Trophoblast cell (in vitro differentiated cells and primary cell): ENCODE results near the gene PEBP1.

Experiments
- DNase-seq, 2 donors: peaks; one replicate each; pipeline ENCODE4 v3.0.0-alpha.2; 2016
- H2AFZ ChIP-seq: 2 replicates; pipeline ENCODE4 v1.6.1; 2013; ENCODE audit warnings: low read length, moderate library complexity, mild to moderate bottlenecking; ENCODE audit not compliant: insufficient read depth, poor library complexity
- H2AK5ac ChIP-seq: 2 replicates; pipeline ENCODE4 v1.6.1; 2013; ENCODE audit warnings: mild to moderate bottlenecking, low read length
- H2BK120ac ChIP-seq: 2 replicates; pipeline ENCODE4 v1.6.1; 2013; ENCODE audit warnings: low read length, mild to moderate bottlenecking, moderate library complexity; ENCODE audit not compliant: insufficient read depth, poor library complexity
- H2BK12ac ChIP-seq: 2 replicates; pipeline ENCODE4 v1.6.1; 2013; ENCODE audit warnings: mild to moderate bottlenecking, low read length, moderate library complexity
- H2BK5ac ChIP-seq: 2 replicates; pipeline ENCODE4 v1.6.1; 2013; ENCODE audit warnings: low read length, low read depth, moderate library complexity, mild to moderate bottlenecking; ENCODE audit not compliant: poor library complexity
- H3K14ac ChIP-seq: 2 replicates; pipeline ENCODE4 v1.6.1; 2013; ENCODE audit warnings: mild to moderate bottlenecking, low read length
- H3K18ac ChIP-seq: 2 replicates; pipeline ENCODE4 v1.6.1; 2013; ENCODE audit warnings: mild to moderate bottlenecking, low read length
- H3K23ac ChIP-seq: 2 replicates; pipeline ENCODE4 v1.6.1; 2013; ENCODE audit warnings: low read length
- H3K27ac ChIP-seq: 2 replicates; pipeline ENCODE4 v1.5.1; 2013; ENCODE audit warnings: low read depth, mild to moderate bottlenecking, inconsistent platforms, low read length, moderate library complexity
- H3K27me3 ChIP-seq: 2 replicates; pipeline ENCODE4 v1.6.1; 2013; ENCODE audit warnings: inconsistent platforms, mild to moderate bottlenecking, low read length, moderate library complexity; ENCODE audit not compliant: insufficient read depth
- H3K36me3 ChIP-seq, 2 experiments: 1 replicate in 1 of 2; 2 replicates in 1 of 2; pipeline ENCODE4 v1.6.1; 2013; ENCODE audit warnings: low read length in 2 of 2, mild to moderate bottlenecking in 2 of 2, moderate library complexity in 1 of 2; ENCODE audit not compliant: insufficient read depth in 2 of 2, control insufficient read depth in 1 of 2
- H3K4ac ChIP-seq: 2 replicates; pipeline ENCODE4 v1.6.1; 2013; ENCODE audit warnings: low read depth, mild to moderate bottlenecking, low read length, moderate library complexity
- H3K4me1 ChIP-seq, 2 experiments: 1 replicate in 1 of 2; 2 replicates in 1 of 2; pipeline ENCODE4 v1.6.1; 2013; ENCODE audit warnings: low read length in 2 of 2, mild to moderate bottlenecking in 2 of 2, moderate library complexity in 1 of 2; ENCODE audit not compliant: insufficient read depth in 2 of 2, control insufficient read depth in 1 of 2
- H3K4me2 ChIP-seq: 2 replicates; pipeline ENCODE4 v1.6.1; 2013; ENCODE audit warnings: inconsistent platforms, mild to moderate bottlenecking, low read length, moderate library complexity
- H3K4me3 ChIP-seq: 2 replicates; pipeline ENCODE4 v1.5.1; 2013; ENCODE audit warnings: mild to moderate bottlenecking, low read depth, low read length, inconsistent platforms
- H3K79me1 ChIP-seq: one replicate; pipeline ENCODE4 v1.6.1; 2013; ENCODE audit warnings: low read length
- H3K79me2 ChIP-seq: 2 replicates; pipeline ENCODE4 v1.6.1; 2013; ENCODE audit warnings: low read length, mild to moderate bottlenecking; ENCODE audit not compliant: control insufficient read depth, insufficient read depth, poor library complexity
- H3K9ac ChIP-seq: 2 replicates; pipeline ENCODE4 v1.6.1; 2013; ENCODE audit warnings: mild to moderate bottlenecking, low read length
- H3K9me3 ChIP-seq: 2 replicates; pipeline ENCODE4 v1.6.1; 2013; ENCODE audit warnings: low read depth, mild to moderate bottlenecking, control low read depth, inconsistent platforms, low read length; ENCODE audit not compliant: insufficient read depth
- H4K12ac ChIP-seq: 2 replicates; pipeline ENCODE4 v1.6.1; 2013; ENCODE audit warnings: low read depth, mild to moderate bottlenecking, low read length, moderate library complexity
- H4K8ac ChIP-seq: 2 replicates; pipeline ENCODE4 v1.6.1; 2013; ENCODE audit warnings: low read depth, mild to moderate bottlenecking, low read length, moderate library complexity
- H4K91ac ChIP-seq: one replicate; pipeline ENCODE4 v1.6.1; 2013; ENCODE audit warnings: low read depth, mild to moderate bottlenecking, low read length, moderate library complexity
- WGBS: extraction: QIAGEN DNeasy Blood & Tissue Kit; methylation state at CpG from one replicate; pipeline ENCODE4 v1.1.7; 2013; ENCODE audit warnings: missing lambda C conversion rate; ENCODE audit not compliant: insufficient read length, insufficient coverage; ENCODE audit errors: extremely low coverage; 5-methylcytosine and 5-hydroxymethylcytosine counted together

PEBP1 gene

GRCh38 chr12:118190266-118190665, 54.3 kb downstream of the PEBP1 start:
- Histone ChIP-seq H3K14ac (no peak overlapping the region), H3K4me3 (no peak overlapping the region), H2BK120ac (no peak overlapping the region), H3K9ac (no peak overlapping the region), H3K36me3 (no peaks in the 10 kb centered on the region), H2BK5ac (no peak overlapping the region), H3K23ac (no peak overlapping the region), H4K91ac (no peak overlapping the region), H3K18ac (no peak overlapping the region), H2AFZ (no peak overlapping the region), H3K79me2 (no peaks in the 10 kb centered on the region), H4K8ac (no peak overlapping the region), H4K12ac (no peak overlapping the region), H3K27ac (no peak overlapping the region), H3K4ac (no peak overlapping the region), H3K9me3 (no peaks in the 10 kb centered on the region), H3K4me1 (peaks cover 0 to 4% of the 10 kb centered on the region in 2 experiments), H3K4me2 (no peak overlapping the region), H3K79me1 (no peaks in the 10 kb centered on the region), H3K27me3 (no peaks in the 10 kb centered on the region), H2BK12ac (no peak overlapping the region), H2AK5ac (no peak overlapping the region)
- no CpG with 5 or more reads among the region's 11 CpGs for WGBS
- no peak for DNase-seq

DNA sequence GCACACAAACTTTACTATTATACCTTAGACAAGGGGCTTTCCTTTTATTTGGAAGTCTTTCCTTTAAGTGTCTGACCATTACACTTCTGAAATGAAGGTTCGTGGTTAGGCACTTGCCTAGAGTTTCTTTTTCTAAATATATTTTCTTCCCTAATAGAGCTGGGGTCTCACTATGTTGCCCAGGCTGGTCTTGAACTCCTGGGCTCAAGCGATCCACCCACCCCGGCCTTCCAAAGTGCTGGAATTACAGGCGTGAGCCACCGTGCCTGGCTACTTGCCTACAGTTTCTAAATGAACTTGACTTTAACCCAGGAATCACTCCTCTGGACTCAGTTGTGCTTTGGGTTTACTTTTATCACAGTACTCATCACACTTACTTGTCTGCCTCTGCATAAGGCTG, 57.6 kb downstream of the PEBP1 start:
- H3K9ac ChIP-seq: no peak overlapping the region
- H3K36me3 ChIP-seq: no peaks in the 10 kb centered on the region
- WGBS: no CpG with 5 or more reads among the region's 5 CpGs
- H4K12ac ChIP-seq: no peak overlapping the region
- no peak overlapping the region for H2BK120ac ChIP-seq
- no peak overlapping the region for H4K91ac ChIP-seq
- peaks cover 0 to 4% of the 10 kb centered on the region in 2 experiments for H3K4me1 ChIP-seq
- H3K18ac ChIP-seq: no peak overlapping the region
- H3K4me3 ChIP-seq: no peak overlapping the region
- no peaks in the 10 kb centered on the region for H3K27me3 ChIP-seq
- H4K8ac ChIP-seq: no peak overlapping the region
- no peak overlapping the region for H3K23ac ChIP-seq
- H2AK5ac ChIP-seq: no peak overlapping the region
- H3K9me3 ChIP-seq: no peaks in the 10 kb centered on the region
- no peak overlapping the region for H3K4me2 ChIP-seq
- H3K79me2 ChIP-seq: no peaks in the 10 kb centered on the region
- H3K79me1 ChIP-seq: no peaks in the 10 kb centered on the region
- no peak overlapping the region for H2AFZ ChIP-seq
- no peak overlapping the region for H2BK12ac ChIP-seq
- no peak overlapping the region for H3K4ac ChIP-seq
- H2BK5ac ChIP-seq: no peak overlapping the region
- no peak overlapping the region for H3K27ac ChIP-seq
- no peak overlapping the region for H3K14ac ChIP-seq
- no peak for DNase-seq

GRCh38 chr12:118193958-118194357, 58.0 kb downstream of the PEBP1 start:
- H3K4ac ChIP-seq: no peak overlapping the region
- H4K8ac ChIP-seq: no peak overlapping the region
- H3K79me2 ChIP-seq: no peaks in the 10 kb centered on the region
- no peak overlapping the region for H2AFZ ChIP-seq
- no peak for DNase-seq
- H2BK5ac ChIP-seq: no peak overlapping the region
- H4K12ac ChIP-seq: no peak overlapping the region
- no peaks in the 10 kb centered on the region for H3K27me3 ChIP-seq
- WGBS: no CpG with 5 or more reads among the region's 6 CpGs
- H3K9me3 ChIP-seq: no peaks in the 10 kb centered on the region
- H2BK12ac ChIP-seq: no peak overlapping the region
- H4K91ac ChIP-seq: no peak overlapping the region
- H3K4me3 ChIP-seq: no peak overlapping the region
- no peak overlapping the region for H2BK120ac ChIP-seq
- no peak overlapping the region for H3K4me2 ChIP-seq
- H3K79me1 ChIP-seq: no peaks in the 10 kb centered on the region
- H3K23ac ChIP-seq: no peak overlapping the region
- H3K18ac ChIP-seq: no peak overlapping the region
- no peak overlapping the region for H3K14ac ChIP-seq
- H2AK5ac ChIP-seq: no peak overlapping the region
- H3K27ac ChIP-seq: no peak overlapping the region
- peaks cover 0 to 4% of the 10 kb centered on the region in 2 experiments for H3K4me1 ChIP-seq
- peaks cover 0 to 1% of the 10 kb centered on the region in 2 experiments for H3K36me3 ChIP-seq
- no peak overlapping the region for H3K9ac ChIP-seq
